WI38 (cell line): Measurements from ENCODE around the gene NSD1.

ENCODE experiments used
- H3K4me3 ChIP-seq: 2 replicates; pipeline ENCODE4 v1.5.1; 2011; ENCODE audit warnings: low read depth, mild to moderate bottlenecking, control low read depth, low read length
- CTCF ChIP-seq: IDR thresholded peaks from 2 replicates; pipeline ENCODE4 v1.5.1; 2012; ENCODE audit warnings: low read depth, mild to moderate bottlenecking, control low read depth, low read length

The NSD1 gene

DNA sequence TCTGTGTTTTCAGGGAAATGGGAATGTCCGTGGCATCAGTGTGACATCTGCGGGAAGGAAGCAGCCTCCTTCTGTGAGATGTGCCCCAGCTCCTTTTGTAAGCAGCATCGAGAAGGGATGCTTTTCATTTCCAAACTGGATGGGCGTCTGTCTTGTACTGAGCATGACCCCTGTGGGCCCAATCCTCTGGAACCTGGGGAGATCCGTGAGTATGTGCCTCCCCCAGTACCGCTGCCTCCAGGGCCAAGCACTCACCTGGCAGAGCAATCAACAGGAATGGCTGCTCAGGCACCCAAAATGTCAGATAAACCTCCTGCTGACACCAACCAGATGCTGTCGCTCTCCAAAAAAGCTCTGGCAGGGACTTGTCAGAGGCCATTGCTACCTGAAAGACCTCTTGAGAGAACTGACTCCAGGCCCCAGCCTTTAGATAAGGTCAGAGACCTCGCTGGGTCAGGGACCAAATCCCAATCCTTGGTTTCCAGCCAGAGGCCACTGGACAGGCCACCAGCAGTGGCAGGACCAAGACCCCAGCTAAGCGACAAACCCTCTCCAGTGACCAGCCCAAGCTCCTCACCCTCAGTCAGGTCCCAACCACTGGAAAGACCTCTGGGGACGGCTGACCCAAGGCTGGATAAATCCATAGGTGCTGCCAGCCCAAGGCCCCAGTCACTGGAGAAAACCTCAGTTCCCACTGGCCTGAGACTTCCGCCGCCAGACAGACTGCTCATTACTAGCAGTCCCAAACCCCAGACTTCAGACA, 160.4 kb downstream of the NSD1 start:
- no peak for TF ChIP-seq CTCF
- H3K4me3 ChIP-seq, result no peak overlapping the region

DNA sequence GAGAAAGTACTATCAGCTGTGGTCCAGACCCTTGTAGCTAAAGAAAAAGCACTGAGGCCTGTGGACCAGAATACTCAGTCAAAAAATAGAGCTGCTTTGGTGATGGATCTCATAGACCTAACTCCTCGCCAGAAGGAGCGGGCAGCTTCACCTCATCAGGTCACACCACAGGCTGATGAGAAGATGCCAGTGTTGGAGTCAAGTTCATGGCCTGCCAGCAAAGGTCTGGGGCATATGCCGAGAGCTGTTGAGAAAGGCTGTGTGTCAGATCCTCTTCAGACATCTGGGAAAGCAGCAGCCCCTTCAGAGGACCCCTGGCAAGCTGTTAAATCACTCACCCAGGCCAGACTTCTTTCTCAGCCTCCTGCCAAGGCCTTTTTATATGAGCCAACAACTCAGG, 161.1 kb downstream of the NSD1 start:
- TF ChIP-seq CTCF, result no peak
- H3K4me3 ChIP-seq, result no peak overlapping the region

DNA sequence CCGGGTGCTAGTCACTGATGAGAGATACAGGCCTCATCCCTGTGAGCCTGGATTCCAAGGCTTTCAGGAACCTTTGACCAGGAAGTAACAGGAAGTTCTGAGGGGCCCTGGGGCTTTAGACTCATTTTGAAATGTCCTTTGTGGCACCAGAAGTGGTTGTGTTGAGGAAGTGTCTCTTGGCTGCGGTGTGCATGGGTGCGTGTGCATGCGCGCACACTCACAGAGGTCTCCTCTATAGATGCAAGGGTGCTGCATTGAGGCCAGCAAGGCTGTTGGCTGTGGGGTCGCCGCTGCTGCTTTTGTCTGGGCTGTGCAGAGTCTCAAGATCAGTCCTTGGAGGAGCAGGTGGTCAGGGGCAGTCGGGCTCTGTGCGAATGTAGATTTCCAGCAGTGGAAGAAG, 162.4 kb downstream of the NSD1 start:
- no peak overlapping the region for H3K4me3 ChIP-seq
- TF ChIP-seq CTCF, result no peak

DNA sequence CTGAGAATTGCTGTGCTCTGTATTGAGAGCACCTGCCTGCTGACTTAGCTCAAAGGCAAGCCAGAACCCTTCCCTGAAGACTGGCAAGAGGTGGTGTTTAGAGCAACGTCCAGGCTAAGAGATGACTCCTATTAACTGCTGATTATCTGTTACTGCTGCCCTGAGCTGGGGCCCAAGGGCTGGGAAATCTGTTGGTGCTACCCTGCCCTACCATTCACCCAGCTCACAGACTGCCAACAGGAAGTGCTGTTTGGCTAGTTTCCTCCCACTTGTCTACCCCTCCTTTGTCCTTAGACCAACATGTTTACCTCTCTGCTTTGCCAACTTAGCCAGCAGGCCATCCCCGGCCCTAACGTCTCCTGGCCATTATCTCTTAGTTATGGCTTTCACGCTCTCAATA, 163.0 kb downstream of the NSD1 start:
- no peak for TF ChIP-seq CTCF
- no peak overlapping the region for H3K4me3 ChIP-seq

DNA sequence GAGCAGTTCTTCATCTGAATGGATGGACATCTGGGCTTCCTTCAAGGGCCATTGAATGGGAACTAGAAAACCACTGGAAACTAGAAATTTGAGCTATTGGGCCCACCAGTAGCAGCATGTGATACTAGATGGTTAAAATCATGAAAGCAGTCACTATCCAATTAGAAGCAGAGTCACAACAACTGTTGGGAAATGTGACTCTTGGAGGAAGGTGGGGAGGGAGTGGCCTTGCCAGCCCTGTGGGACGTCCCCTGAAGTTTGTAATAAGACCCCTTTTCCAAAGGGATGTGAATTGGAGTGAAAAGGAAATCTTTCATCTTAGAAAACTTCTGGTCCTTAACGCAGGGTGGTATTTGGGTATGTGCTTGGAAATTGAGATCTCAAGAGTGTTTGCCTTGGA, 164.3 kb downstream of the NSD1 start:
- no peak for TF ChIP-seq CTCF
- no peak overlapping the region for H3K4me3 ChIP-seq

- TF ChIP-seq CTCF, result no peak
- no peak overlapping the region for H3K4me3 ChIP-seq
Observed at GRCh38 chr5:177299697-177300096, 166.1 kb downstream of the NSD1 start.

GRCh38 chr5:177300236-177300880, 166.8 kb downstream of the NSD1 start:
- TF ChIP-seq CTCF, result peak; percentile 25; the same call in 1 of the 2 replicates
- no peak overlapping the region for H3K4me3 ChIP-seq
